Left renal pelvis (tissue), 4 donors: ENCODE data around the gene PCED1A. TPM values are rescaled to one million over a fixed set of nuclear protein-coding genes. Genes with fewer than 3 reads are reported as not detected.

ENCODE experiments used
- DNase-seq, 4 donors: peaks; one replicate each; pipeline ENCODE4 v3.0.0-alpha.2; 2013; ENCODE audit warnings: low read depth in 4 of 4, low spot score in 3 of 4
- polyA plus RNA-seq, 4 donors: library from polyadenylated mRNA; unstranded; fragments of 120-200 nt; gene quantifications; one replicate each; pipeline ENCODE4 v1.2.1, GENCODE V29; 2013; ENCODE audit not compliant: insufficient read length in 4 of 4

The PCED1A gene
- polyA plus RNA-seq, 4 donors: 51.6 to 97.2 (median 57.5) TPM

DNA sequence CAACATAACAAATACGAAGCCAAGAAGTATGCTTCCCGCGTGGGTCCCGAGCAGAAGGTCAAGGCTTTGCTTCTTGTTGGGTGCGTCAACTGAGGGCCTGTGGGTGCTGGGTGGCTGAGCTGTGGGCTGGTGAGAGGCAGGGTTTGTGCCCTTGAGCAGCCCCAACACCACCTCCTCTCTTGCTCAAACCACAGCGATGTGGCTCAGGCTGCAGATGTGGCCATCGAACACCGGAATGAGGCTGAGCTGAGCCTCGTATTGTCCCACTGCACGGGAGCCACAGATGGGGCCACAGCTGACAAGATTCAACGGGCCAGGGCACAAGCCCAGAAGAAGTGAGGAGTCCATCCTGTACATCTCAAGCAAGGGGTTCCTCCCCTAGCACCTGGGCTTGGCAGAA, 25.8 kb upstream of the PCED1A start:
- no peak for DNase-seq

DNA sequence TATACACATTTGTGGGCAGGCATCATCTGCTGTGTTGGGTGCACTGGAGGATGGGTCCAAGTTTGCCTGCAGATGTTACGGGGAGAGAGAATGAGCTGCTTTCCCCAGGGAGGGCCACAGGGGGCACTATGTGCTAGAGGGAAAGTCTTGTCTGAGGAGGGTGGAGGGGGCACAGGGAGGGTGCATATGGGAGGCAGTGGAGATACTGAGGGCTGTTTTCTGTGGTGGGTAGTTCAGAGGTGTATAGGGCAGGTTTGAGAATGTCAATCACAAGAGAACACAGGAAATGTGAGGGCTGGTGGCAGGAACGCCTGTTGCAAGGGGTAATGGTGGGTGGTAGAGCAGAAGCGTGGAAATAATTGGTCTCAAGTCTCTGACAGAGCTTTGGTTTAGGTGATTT, 25.2 kb upstream of the PCED1A start:
- no peak for DNase-seq

DNA sequence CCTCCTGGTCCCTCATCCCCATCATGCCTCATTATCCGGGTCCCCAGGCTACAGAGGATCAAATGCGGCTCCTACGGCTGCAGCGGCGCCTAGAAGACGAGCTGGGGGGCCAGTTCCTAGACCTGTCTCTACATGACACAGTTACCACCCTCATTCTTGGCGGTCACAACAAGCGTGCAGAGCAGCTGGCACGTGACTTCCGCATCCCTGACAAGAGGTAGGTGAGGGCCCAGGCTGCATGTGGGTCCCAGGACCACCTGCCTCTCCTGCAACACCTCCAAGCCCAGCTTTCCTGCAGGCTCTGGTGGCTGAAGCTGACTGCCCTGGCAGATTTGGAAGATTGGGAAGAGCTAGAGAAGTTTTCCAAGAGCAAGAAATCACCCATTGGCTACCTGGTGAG, 24.6 kb upstream of the PCED1A start:
- no peak for DNase-seq

DNA sequence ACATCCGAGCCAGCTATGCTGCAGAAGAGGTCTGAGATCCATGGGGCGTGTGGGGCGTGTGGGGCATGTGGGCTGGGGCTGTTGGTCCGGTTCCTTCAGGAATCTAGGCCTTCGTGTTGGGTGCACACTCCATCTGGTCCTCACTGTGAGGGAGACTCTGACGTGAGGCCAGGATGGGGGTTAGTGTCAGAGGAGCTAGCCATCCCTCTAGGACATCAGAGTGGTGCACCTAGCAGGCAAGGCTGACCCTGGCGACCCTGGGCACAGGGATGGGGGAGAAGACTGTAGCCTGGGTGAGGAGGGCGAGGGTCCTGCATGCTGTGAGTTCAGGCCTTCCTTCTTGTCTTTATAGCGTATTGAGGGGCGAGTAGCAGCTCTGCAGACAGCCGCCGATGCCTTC, 24.2 kb upstream of the PCED1A start:
- DNase-seq: no peak

DNA sequence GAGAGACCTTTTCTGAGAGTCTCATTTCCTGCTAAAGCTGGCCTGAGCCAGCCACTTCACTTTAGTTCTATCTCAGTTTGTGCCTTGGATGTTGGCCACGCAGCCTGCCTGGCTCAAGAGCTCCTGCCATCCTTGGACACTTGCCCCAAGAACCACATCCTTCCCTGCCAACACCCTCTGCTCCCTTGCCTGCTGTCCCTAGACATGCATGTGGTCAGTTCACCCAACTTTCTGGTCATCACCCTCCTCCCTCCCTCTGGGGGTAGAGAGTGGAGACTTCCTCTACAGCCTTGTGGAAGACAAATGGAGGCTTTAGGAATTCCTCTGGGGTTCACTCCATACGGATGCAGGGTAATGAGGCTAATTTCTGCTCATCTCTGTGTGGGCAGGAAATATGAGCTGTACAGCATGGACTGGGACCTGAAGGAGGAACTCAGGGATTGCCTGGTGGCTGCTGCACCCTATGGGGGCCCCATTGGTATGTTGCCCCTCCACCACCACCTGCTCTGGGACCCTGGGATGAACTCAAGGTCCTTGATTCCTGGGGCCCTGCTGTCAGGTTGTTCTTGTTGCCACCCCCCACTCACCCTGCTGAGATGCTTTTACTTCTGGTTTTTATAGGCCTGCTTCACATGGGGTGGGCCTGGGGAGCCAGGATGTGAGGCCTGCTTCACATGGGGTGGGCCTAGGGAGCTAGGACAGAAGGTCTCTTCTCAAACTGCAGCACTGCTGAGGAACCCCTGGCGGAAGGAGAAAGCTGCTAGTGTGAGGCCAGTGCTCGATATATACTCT, 19.1 kb upstream of the PCED1A start:
- DNase-seq: no peak

DNA sequence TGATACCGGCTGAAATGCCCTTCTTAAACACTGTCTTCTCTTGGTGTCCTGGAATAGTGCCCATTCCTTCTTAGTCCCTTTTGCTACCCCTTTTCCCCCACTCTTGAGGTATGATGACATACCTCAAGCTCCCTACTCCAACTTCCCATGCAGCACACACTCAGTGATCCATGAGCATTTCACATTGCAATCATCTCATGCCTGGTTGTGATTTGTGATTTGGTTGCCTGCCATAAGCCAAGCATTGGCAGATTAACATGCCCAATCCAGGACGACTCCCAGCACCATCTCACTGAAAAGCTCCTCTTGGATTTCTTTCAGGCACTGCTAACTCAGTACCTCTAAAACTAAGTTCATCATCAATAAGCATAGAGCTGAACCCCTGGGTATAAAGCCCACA, 18.1 kb upstream of the PCED1A start:
- no peak for DNase-seq

DNA sequence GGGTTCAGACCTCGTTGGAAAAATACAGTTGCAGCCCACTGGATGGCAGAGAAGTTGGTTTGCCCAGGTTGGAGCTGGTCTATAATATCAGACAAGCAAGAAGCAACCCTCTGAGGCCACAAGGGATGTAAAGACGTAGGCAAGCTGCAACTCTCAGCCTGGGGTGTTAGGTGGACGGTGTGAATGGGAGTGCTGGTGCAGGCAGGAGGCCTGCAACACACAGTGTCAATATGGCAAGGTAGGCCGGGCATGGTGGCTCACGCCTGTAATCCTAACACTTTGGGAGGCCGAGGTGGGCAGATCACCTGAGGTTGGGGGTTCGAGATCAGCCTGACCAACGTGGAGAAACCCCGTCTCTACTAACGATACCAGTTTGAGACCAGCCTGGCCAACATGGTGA, 10.6 kb upstream of the PCED1A start:
- no peak for DNase-seq

DNA sequence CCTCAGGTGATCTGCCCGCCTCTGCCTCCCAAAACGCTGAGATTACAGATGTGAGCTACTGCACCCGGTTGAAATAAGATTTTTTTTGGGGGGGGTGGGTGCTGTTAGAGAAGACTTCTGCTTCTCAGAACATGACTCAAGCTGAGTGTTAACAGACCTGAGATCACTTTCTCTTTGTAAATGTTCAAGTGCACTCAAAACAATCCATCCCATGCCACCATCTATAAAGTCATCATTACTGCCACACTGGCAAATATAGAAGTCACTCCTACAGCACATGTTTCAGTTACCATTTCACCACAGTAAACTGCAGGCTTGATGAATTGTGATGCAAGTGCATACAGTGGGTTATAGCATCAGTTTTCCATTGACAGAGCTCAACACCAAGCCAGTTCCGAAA, 9.1 kb upstream of the PCED1A start:
- DNase-seq: no peak

DNA sequence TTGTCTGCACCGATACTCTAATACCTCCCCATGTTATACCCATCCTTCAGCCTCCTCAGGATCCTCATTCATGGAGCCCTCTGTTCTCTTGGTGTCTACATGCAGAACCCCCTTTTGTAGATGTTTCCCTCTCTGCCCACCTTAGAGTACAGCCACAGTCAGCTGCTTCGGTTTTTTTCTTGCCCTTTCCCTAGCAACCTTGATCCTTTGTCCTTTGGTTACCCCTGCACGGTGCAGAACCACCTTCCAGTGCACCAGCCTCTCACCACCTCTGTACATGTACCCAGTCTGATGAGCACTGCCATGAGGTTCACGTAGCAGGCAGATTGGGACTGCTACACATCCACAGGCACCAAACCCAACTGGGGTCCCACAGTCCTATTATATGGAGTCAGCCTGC, 7.3 kb upstream of the PCED1A start:
- no peak for DNase-seq

DNA sequence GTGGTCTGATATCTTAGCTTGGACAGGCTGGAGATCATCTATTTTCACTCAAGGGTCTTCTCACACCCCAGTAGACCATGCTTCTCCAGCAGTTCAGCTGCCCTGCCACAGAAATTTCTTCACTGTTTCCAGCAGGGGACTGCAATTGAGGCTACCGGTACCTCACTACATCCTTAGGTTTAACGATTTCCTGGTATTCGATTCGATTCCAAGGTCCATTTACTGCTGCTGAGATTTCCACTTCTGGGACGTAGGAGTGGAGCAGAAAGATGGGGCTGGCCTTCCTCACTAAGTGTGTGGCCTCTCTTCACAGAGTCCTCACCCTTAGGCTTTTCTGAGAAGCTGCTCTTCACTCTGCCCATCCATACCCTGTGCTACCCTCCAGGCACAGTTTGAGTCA, 6.2 kb upstream of the PCED1A start:
- DNase-seq: no peak

DNA sequence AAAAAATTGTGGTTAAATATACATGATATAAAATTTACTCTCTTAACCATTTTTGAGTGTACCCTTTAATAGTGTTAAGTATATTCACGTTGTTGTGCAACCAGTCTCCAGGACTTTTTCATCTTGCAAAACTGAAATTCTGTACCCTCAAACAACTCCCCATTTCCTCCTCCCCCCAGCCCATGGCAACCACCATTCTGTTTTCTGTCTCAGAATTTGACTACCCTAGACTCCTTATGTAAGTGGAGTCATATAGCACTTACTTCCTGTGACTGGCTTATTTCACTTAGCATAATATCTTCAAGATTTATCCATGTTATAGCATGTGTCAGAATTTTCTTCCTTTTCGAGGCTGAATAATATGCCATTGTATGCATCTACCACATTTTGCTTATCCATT, 5.2 kb upstream of the PCED1A start:
- DNase-seq: no peak

DNA sequence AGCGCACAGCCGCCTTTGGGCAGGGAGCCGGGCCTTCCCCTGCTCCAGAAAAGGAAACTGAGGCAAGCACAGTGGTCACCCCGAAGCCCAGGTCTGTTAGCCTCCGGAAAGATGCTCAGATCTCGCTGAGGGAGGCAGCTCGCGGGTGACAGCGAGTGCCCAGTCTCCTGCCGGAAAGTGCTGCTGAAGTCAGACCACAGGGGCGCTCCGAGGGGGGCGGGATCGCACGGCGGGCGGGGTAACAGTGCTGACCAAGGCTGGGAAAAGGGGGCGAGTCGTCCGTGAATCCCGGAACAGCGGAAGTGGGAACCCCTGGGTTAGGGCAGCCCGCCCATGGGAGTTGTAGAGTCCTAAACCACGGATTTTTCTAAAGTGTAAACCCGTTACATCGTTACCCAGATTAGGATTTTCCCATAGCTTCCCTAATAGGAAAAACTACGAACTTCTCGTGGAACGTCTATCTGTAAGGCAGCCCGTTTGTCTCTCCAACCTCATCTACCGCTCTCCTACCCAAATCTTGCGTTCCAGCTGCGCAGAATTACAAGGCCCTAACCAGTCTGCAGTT, 594 bp upstream of the PCED1A start:
- DNase-seq: no peak

DNA sequence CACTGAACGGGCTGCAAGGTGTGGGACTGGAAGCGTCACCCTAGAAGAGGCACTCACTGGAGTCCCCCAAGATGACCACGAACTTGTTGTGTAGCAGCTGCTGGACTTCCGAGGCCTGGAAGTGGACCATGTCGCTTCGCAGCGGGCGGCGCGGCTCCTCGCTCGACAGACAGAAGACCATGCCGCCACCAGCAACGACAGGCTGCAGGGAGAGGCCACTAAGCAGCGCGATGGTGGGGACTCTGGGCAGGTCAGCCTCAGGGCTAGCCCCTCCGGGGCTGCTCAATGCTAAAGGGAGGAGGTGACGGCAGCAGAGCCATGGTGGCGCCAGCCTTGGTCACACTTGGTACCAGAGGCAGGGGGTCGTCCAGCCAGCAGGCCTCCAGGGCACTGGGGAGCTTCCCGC, 720 bp downstream of the PCED1A start:
- DNase-seq: no peak

DNA sequence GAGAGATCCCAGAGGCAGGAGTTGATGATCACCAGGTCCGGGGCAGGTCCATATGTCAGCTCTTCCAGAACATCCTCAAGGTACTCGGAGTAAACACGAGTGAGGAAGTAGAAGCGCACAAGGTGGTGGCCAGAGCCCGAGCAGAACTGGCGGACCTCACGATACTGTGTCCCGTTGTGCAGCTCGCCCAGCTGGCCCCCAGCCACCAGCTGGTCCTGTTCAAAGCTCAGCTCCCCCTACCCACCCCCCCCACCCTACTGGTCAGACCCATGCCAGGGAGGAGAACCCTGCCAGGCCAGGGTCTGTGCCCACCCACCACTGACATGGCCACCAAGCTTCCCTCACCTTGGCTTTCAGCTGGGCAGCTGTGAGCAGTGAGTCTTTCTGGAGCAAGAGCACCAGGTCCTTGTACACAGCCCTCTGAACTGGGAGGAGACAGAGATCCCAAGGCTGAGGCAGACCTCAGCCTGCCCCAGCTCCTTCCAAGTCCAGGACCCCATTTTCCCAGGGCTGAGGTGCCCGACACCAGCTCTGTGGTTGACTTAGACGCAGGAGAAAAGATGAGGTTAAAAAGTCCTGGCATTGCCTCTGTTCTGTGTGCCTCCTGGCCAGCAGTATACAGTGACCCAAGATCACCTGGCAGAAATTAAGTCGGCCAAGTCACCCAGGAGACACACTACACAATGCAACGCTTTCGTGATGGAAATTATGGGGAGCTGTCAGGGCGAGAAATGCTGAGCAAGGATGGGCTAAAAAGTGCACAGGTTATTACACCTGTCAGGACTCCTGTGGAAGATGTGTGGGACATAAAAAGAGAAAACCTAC, 1.4 kb downstream of the PCED1A start:
- no peak for DNase-seq

DNA sequence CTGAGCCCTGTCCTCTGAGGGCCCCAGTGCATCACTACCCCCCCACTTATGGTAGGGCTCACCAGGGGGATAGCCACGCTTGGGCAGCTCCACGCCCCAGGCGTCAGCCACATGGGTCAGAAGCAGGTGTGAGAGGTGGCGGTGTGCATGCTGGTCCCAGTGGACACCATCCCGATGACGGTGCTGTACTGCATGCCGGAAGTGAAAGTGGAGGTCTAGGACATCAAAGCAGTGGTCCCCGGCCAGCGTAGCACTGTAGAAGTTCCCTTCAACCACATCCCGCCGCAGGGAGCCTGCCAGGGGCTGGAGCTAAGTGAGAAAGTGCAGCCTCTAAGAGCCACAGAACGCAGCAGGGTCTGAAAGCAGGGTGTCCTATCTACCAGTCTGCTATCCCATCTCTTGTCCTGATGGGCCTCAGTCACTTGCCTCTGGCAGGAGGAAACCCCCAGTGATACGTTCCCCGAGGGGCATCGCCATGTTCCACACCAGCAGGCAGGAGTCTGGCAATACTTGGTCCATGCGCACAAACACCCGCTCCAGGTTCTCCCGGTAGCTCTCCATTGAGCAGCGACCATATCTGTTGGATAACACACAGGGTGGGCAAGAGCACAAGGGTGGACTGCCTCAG, 2.2 kb downstream of the PCED1A start:
- DNase-seq: no peak

DNA sequence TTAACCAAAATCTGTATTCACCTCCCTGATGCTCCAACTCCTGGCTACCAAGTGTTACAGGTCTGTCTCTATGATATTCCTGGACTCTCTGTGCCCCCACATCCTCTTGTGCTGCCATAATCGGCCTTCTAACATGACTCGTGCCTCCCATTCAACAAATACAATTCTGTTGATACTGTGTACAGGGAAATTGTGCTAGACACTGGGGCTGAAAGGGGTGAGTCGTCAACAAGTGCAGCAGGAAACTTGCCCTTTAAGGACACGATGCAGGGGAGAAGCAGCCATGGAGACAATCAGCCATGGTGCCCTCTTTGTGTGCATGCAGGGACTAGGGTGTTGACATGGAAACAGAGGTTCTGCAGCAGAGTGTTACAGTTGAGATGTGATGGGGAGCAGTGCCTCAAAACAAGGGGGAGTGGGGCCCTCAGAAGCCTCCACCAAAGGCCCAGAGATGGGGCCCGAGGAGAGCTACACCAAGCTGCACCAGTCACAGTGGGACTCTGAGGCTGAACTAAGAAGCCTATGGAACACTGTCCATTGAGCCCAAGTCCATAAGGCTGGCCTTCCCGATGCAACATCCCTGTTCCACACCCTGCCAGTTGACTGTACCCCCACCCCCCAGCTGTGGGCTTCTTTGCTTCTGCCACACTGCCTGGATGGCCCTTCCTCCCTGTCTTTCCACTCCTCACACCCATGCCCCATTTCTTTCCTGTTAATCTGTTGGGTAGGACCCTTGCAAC, 3.1 kb downstream of the PCED1A start:
- no peak for DNase-seq

DNA sequence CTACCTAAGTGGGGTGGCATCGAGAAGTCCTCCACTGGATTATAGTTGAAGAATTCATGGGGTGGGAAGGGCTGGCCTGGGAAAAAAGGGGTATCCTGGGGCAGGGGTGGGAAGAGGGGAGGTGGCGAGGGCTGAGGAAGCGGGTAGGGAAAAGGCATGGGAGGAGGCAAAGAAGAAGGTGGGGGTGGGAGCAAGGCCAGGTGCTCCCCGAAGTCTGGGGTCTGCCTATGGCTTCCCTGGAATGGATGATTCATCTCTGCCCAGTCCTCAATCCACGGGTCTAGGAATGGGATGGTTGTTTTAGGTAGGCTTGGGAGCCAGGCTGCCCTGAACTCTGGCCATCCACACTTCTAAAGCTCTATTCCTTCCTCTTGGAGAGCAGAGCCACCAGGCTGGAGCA, 4.4 kb downstream of the PCED1A start:
- DNase-seq: no peak

DNA sequence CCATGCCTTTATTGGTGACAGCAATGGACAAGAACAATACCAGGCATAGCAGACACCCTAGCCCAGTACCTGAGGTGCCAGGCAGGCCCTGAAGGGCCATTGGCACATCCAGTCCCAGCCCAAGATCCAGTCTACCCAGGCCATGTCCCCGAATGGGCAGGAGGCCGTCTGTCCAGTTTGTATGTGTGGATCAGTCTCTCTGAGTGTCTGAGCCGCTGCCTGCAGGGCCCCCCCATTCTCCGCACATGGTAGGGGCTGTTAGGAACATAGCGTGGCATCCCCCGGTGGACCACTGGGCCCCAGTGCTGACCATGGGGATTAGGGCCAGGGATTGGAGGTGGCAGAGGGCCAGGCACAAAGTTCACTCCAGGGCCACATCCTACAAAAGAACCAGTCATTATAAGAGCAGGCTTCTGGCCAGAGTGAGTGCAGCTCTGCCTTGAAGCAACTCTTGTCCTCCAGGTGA, 5.1 kb downstream of the PCED1A start:
- no peak for DNase-seq

DNA sequence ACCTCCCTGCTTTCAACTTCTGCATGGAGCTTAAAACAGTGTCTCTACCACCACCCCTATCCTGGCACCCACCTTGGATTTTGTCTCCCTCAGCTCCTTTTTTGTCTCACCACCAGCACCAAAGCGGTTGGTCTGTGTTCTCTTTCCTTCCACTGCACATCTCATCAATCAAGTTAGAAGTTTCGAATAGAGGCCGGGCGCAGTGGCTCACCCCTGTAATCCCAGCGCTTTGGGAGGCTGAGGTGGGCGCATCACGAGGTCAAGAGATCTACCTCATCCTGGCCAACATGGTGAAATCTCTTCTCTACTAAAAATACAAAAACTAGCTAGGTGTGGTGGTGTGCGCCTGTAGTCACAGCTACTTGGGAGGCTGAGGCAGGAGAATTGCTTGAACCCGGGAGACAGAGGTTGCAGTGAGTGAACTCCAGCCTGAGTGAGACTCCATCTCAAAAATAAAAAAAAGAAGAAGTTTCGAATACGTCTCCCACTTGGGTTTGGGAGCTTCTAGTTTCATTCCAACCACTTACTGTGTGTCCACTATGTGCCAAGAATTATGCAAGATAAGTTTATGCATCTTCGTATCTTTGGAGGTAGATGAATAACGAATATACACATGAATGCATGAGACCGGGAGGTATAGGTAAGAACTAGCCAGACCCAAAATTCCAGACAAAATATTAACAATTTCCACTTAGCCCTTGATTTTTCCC, 5.9 kb downstream of the PCED1A start:
- no peak for DNase-seq

DNA sequence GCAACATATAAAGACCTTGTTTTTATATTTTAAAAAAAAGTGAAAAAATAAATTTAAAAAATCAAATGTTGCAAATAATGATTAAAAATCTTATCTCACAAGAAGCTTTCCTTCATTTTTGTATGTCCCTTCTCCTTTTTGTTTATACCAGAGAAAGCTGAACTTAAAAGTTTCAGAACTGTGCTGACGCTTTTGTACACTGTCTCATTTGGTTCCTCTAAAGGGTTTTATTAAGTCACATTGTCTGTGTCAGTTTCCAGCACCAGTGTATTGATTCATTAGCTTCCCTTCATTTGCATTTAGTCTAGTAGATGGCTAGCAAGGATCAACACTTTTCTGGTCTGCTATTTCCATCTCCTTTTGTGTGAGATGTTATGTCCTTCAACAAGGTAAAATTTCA, 6.7 kb downstream of the PCED1A start:
- no peak for DNase-seq
